Measurements from ENCODE around the gene CORO1C. TPM values are rescaled to one million over a fixed set of nuclear protein-coding genes. Genes with fewer than 3 reads are reported as not detected.

Gene CORO1C
- total and polyA plus RNA-seq, 4 donors, result 23.2 to 58.6 (median 41.9) TPM

- no peaks in the 10 kb centered on the region for H3K27me3 ChIP-seq (ENCODE audit: control insufficient read depth in 4 of 4, insufficient read depth in 4 of 4, low read length in 3 of 4)
- no peak for TF ChIP-seq SP1 (IDR thresholded peaks at IDR 0.05)
- no peak for TF ChIP-seq NR2F2 (IDR thresholded peaks at IDR 0.05)
- no peak for TF ChIP-seq EGR1 (IDR thresholded peaks at IDR 0.05; ENCODE audit: low read depth in 2 of 2)
- no peak for TF ChIP-seq FOXA2 (IDR thresholded peaks at IDR 0.05)
- no peak for TF ChIP-seq ATF3 (IDR thresholded peaks at IDR 0.05)
- TF ChIP-seq HNF4A (conservative IDR thresholded peaks at IDR 0.05), result no peak
- no peak for TF ChIP-seq TAF1 (conservative IDR thresholded peaks at IDR 0.05)
- no peak for TF ChIP-seq RXRA (IDR thresholded peaks at IDR 0.05)
- no peak for TF ChIP-seq MAX (IDR thresholded peaks at IDR 0.05)
- TF ChIP-seq ZBTB33 (IDR thresholded peaks at IDR 0.05), result no peak
- no peak for TF ChIP-seq HNF4G (IDR thresholded peaks at IDR 0.05)
- no peak for TF ChIP-seq FOXA1 (IDR thresholded peaks at IDR 0.05)
- TF ChIP-seq, protein P1, sequence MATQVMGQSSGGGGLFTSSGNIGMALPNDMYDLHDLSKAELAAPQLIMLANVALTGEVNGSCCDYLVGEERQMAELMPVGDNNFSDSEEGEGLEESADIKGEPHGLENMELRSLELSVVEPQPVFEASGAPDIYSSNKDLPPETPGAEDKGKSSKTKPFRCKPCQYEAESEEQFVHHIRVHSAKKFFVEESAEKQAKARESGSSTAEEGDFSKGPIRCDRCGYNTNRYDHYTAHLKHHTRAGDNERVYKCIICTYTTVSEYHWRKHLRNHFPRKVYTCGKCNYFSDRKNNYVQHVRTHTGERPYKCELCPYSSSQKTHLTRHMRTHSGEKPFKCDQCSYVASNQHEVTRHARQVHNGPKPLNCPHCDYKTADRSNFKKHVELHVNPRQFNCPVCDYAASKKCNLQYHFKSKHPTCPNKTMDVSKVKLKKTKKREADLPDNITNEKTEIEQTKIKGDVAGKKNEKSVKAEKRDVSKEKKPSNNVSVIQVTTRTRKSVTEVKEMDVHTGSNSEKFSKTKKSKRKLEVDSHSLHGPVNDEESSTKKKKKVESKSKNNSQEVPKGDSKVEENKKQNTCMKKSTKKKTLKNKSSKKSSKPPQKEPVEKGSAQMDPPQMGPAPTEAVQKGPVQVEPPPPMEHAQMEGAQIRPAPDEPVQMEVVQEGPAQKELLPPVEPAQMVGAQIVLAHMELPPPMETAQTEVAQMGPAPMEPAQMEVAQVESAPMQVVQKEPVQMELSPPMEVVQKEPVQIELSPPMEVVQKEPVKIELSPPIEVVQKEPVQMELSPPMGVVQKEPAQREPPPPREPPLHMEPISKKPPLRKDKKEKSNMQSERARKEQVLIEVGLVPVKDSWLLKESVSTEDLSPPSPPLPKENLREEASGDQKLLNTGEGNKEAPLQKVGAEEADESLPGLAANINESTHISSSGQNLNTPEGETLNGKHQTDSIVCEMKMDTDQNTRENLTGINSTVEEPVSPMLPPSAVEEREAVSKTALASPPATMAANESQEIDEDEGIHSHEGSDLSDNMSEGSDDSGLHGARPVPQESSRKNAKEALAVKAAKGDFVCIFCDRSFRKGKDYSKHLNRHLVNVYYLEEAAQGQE (IDR thresholded peaks at IDR 0.05), result no peak
- TF ChIP-seq YY1 (IDR thresholded peaks at IDR 0.05), result no peak
- TF ChIP-seq GABPA (IDR thresholded peaks at IDR 0.05 in 1 of 2, conservative IDR thresholded peaks at IDR 0.05 in 1 of 2), result no peak
- no peak for TF ChIP-seq RAD21 (IDR thresholded peaks at IDR 0.05)
- peaks cover 0 to 6% (median 3%) of the 10 kb centered on the region in 4 donors for H3K4me1 ChIP-seq (ENCODE audit: control insufficient read depth in 4 of 4, insufficient read depth in 4 of 4, low read length in 3 of 4)
- no peak overlapping the region for H3K27ac ChIP-seq (ENCODE audit: low read depth in 1 of 2, low read length in 2 of 2)
- WGBS, result 73% methylated on average over 2 of the region's 2 CpGs
- no peak overlapping the region for H3K9ac ChIP-seq (ENCODE audit: low read depth in 1 of 2, low read length in 2 of 2)
- peaks cover 0 to 7% (median 0%) of the 10 kb centered on the region in 4 donors for H3K36me3 ChIP-seq (ENCODE audit: control insufficient read depth in 4 of 4, insufficient read depth in 3 of 4, low read depth in 1 of 4, low read length in 3 of 4)
- H3K4me3 ChIP-seq (ENCODE audit: low read depth in 1 of 3, low read length in 3 of 3), result no peak overlapping the region
- no peak for DNase-seq (ENCODE audit: low spot score)
- no peaks in the 10 kb centered on the region for H3K9me3 ChIP-seq (ENCODE audit: control insufficient read depth in 4 of 4, low read length in 3 of 4)
Measured at GRCh38 chr12:108712925-108713203, 18.5 kb downstream of the CORO1C start.

GRCh38 chr12:108712165-108712924 lies 19.0 kb downstream of the CORO1C start:
- Histone ChIP-seq H3K27me3 (ENCODE audit: control insufficient read depth in 4 of 4, insufficient read depth in 4 of 4, low read length in 3 of 4) (no peaks in the 10 kb centered on the region), H3K9me3 (ENCODE audit: control insufficient read depth in 4 of 4, low read length in 3 of 4) (no peaks in the 10 kb centered on the region), H3K27ac (ENCODE audit: low read depth in 1 of 2, low read length in 2 of 2) (no peak overlapping the region), H3K4me3 (ENCODE audit: low read depth in 1 of 3, low read length in 3 of 3) (no peak overlapping the region), H3K4me1 (ENCODE audit: control insufficient read depth in 4 of 4, insufficient read depth in 4 of 4, low read length in 3 of 4) (peaks cover 0 to 6% (median 3%) of the 10 kb centered on the region in 4 donors), H3K9ac (ENCODE audit: low read depth in 1 of 2, low read length in 2 of 2) (no peak overlapping the region), H3K36me3 (ENCODE audit: control insufficient read depth in 4 of 4, insufficient read depth in 3 of 4, low read depth in 1 of 4, low read length in 3 of 4) (peaks cover 0 to 6% (median 0%) of the 10 kb centered on the region in 4 donors)
- no peak for DNase-seq (ENCODE audit: low spot score)
- WGBS, result 80% methylated on average over 12 of the region's 12 CpGs
- TF ChIP-seq HNF4G (IDR thresholded peaks at IDR 0.05), result no peak
- TF ChIP-seq ZBTB33 (IDR thresholded peaks at IDR 0.05), result no peak
- no peak for TF ChIP-seq FOXA1 (IDR thresholded peaks at IDR 0.05)
- TF ChIP-seq, protein P1 (IDR thresholded peaks at IDR 0.05), result no peak
- TF ChIP-seq NR2F2 (IDR thresholded peaks at IDR 0.05), result no peak
- TF ChIP-seq SP1 (IDR thresholded peaks at IDR 0.05), result no peak
- no peak for TF ChIP-seq MAX (IDR thresholded peaks at IDR 0.05)
- TF ChIP-seq ATF3 (IDR thresholded peaks at IDR 0.05), result no peak
- no peak for TF ChIP-seq EGR1 (IDR thresholded peaks at IDR 0.05; ENCODE audit: low read depth in 2 of 2)

All from liver (tissue), 9 donors.